Adipocyte (in vitro differentiated cells): ENCODE data around the gene OTULINL.
A peak's percentile ranks its signal among the peaks of the same experiment; 100 is the strongest.

Experiments
- DNase-seq: peaks from one replicate; pipeline ENCODE4 v3.0.0-alpha.2; 2015; ENCODE audit warnings: low read depth
- H3K27me3 ChIP-seq: replicated peaks from 2 replicates; pipeline ENCODE4 v1.7.0; 2013; ENCODE audit warnings: mild to moderate bottlenecking, low read length, moderate library complexity; ENCODE audit not compliant: control insufficient read depth, insufficient read depth
- H3K36me3 ChIP-seq: 2 replicates; pipeline ENCODE4 v1.7.0; 2013; ENCODE audit warnings: low read length, mild to moderate bottlenecking, moderate library complexity; ENCODE audit not compliant: control insufficient read depth, insufficient read depth, severe bottlenecking
- H3K4me1 ChIP-seq: 2 replicates; pipeline ENCODE4 v1.7.0; 2013; ENCODE audit warnings: mild to moderate bottlenecking, low read length, moderate library complexity; ENCODE audit not compliant: control insufficient read depth, insufficient read depth
- H3K4me3 ChIP-seq: 2 replicates; pipeline ENCODE4 v1.7.0; 2013; ENCODE audit warnings: mild to moderate bottlenecking, low read length, moderate library complexity
- H3K9ac ChIP-seq: 2 replicates; pipeline ENCODE4 v1.7.0; 2013; ENCODE audit warnings: mild to moderate bottlenecking, low read length, moderate library complexity
- H3K9me3 ChIP-seq: 2 replicates; pipeline ENCODE4 v1.7.0; 2013; ENCODE audit warnings: mild to moderate bottlenecking, low read length, moderate library complexity; ENCODE audit not compliant: control insufficient read depth

The OTULINL gene

GRCh38 chr5:14603141-14603540 is 21.5 kb downstream of the OTULINL start:
- Histone ChIP-seq H3K27me3 (peaks cover 2% of the 10 kb centered on the region), H3K9ac (no peak overlapping the region), H3K4me3 (no peak overlapping the region), H3K9me3 (peaks cover 6% of the 10 kb centered on the region), H3K36me3 (no peaks in the 10 kb centered on the region), H3K4me1 (no peaks in the 10 kb centered on the region)
- DNase-seq: no peak

GRCh38 chr5:14607104-14607503 is 25.5 kb downstream of the OTULINL start:
- DNase-seq: no peak
- H3K4me3 ChIP-seq: no peak overlapping the region

GRCh38 chr5:14608169-14608568 is 26.6 kb downstream of the OTULINL start:
- Histone ChIP-seq H3K4me3 (no peak overlapping the region), H3K9ac (no peak overlapping the region), H3K27me3 (no peaks in the 10 kb centered on the region), H3K36me3 (no peaks in the 10 kb centered on the region), H3K9me3 (peaks cover 6% of the 10 kb centered on the region), H3K4me1 (no peaks in the 10 kb centered on the region)
- DNase-seq: no peak

More at GRCh38 chr5:14607104-14607503, 25.5 kb downstream of the OTULINL start:
- Histone ChIP-seq H3K36me3 (no peaks in the 10 kb centered on the region), H3K9me3 (peaks cover 6% of the 10 kb centered on the region), H3K9ac (no peak overlapping the region), H3K4me1 (no peaks in the 10 kb centered on the region), H3K27me3 (no peaks in the 10 kb centered on the region)

GRCh38 chr5:14611737-14612136 is 30.1 kb downstream of the OTULINL start:
- Histone ChIP-seq H3K27me3 (no peaks in the 10 kb centered on the region), H3K4me3 (no peak overlapping the region), H3K9me3 (no peaks in the 10 kb centered on the region)

GRCh38 chr5:14614490-14614889 is 32.9 kb downstream of the OTULINL start:
- H3K4me1 ChIP-seq: no peaks in the 10 kb centered on the region
- no peak for DNase-seq
- H3K36me3 ChIP-seq: no peaks in the 10 kb centered on the region
- H3K27me3 ChIP-seq: no peaks in the 10 kb centered on the region
- H3K9me3 ChIP-seq: no peaks in the 10 kb centered on the region
- H3K9ac ChIP-seq: no peak overlapping the region
- H3K4me3 ChIP-seq: no peak overlapping the region

More at GRCh38 chr5:14611737-14612136, 30.1 kb downstream of the OTULINL start:
- H3K4me1 ChIP-seq: no peaks in the 10 kb centered on the region
- no peaks in the 10 kb centered on the region for H3K36me3 ChIP-seq
- no peak for DNase-seq
- H3K9ac ChIP-seq: no peak overlapping the region

- no peak overlapping the region for H3K4me3 ChIP-seq
- no peaks in the 10 kb centered on the region for H3K27me3 ChIP-seq
- H3K36me3 ChIP-seq: no peaks in the 10 kb centered on the region
- no peak for DNase-seq
- H3K9ac ChIP-seq: no peak overlapping the region
- no peaks in the 10 kb centered on the region for H3K4me1 ChIP-seq
- H3K9me3 ChIP-seq: no peaks in the 10 kb centered on the region
Observed at GRCh38 chr5:14615365-14615764, 33.8 kb downstream of the OTULINL start.

- Histone ChIP-seq H3K9ac (no peak overlapping the region), H3K4me1 (no peaks in the 10 kb centered on the region), H3K36me3 (no peaks in the 10 kb centered on the region), H3K4me3 (no peak overlapping the region), H3K27me3 (no peaks in the 10 kb centered on the region), H3K9me3 (peaks cover 8% of the 10 kb centered on the region)
- DNase-seq: no peak
Observed at GRCh38 chr5:14617441-14617840, 35.8 kb downstream of the OTULINL start.

GRCh38 chr5:14627270-14627669 is 45.7 kb downstream of the OTULINL start:
- H3K4me3 ChIP-seq: no peak overlapping the region
- H3K9me3 ChIP-seq: no peaks in the 10 kb centered on the region
- H3K4me1 ChIP-seq: no peaks in the 10 kb centered on the region
- no peaks in the 10 kb centered on the region for H3K36me3 ChIP-seq
- H3K9ac ChIP-seq: no peak overlapping the region
- no peak for DNase-seq
- no peaks in the 10 kb centered on the region for H3K27me3 ChIP-seq

- peaks cover 2% of the 10 kb centered on the region for H3K27me3 ChIP-seq
- no peaks in the 10 kb centered on the region for H3K4me1 ChIP-seq
- H3K4me3 ChIP-seq: no peak overlapping the region
- peak; percentile 71 for DNase-seq
- H3K9me3 ChIP-seq: no peaks in the 10 kb centered on the region
- H3K9ac ChIP-seq: no peak overlapping the region
- no peaks in the 10 kb centered on the region for H3K36me3 ChIP-seq
Observed at GRCh38 chr5:14628346-14628745, 46.8 kb downstream of the OTULINL start.

- Histone ChIP-seq H3K4me1 (no peaks in the 10 kb centered on the region), H3K27me3 (peaks cover 5% of the 10 kb centered on the region), H3K9me3 (no peaks in the 10 kb centered on the region), H3K4me3 (no peak overlapping the region), H3K9ac (no peak overlapping the region), H3K36me3 (no peaks in the 10 kb centered on the region)
- no peak for DNase-seq
Observed at GRCh38 chr5:14630671-14631070, 49.1 kb downstream of the OTULINL start.

GRCh38 chr5:14635656-14636055 is 54.1 kb downstream of the OTULINL start:
- Histone ChIP-seq H3K27me3 (peaks cover 33% of the 10 kb centered on the region), H3K9me3 (no peaks in the 10 kb centered on the region), H3K9ac (no peak overlapping the region), H3K4me1 (no peaks in the 10 kb centered on the region), H3K4me3 (no peak overlapping the region), H3K36me3 (no peaks in the 10 kb centered on the region)
- no peak for DNase-seq

- H3K4me1 ChIP-seq: no peaks in the 10 kb centered on the region
- H3K27me3 ChIP-seq: peaks cover 29% of the 10 kb centered on the region
- H3K4me3 ChIP-seq: no peak overlapping the region
- H3K9me3 ChIP-seq: no peaks in the 10 kb centered on the region
- H3K9ac ChIP-seq: no peak overlapping the region
- no peak for DNase-seq
- H3K36me3 ChIP-seq: no peaks in the 10 kb centered on the region
Observed at GRCh38 chr5:14640765-14641164, 59.2 kb downstream of the OTULINL start.
